Mammary epithelial cell (primary cell): Measurements from ENCODE around the gene CPNE5.

Experiments used
- CTCF ChIP-seq, 2 donors: IDR thresholded peaks in 1 of 2; conservative IDR thresholded peaks in 1 of 2; 2 replicates each; pipeline ENCODE4 v1.5.1; 2011 to 2012; ENCODE audit warnings: inconsistent platforms in 2 of 2, low read length in 2 of 2, mild to moderate bottlenecking in 2 of 2, control low read depth in 1 of 2, low read depth in 1 of 2; ENCODE audit not compliant: insufficient read depth in 1 of 2; ENCODE audit errors: extremely low read depth in 1 of 2
- EZH2 ChIP-seq: IDR thresholded peaks from 2 replicates; pipeline ENCODE4 v1.6.1; 2012; ENCODE audit warnings: low read length, inconsistent platforms, borderline replicate concordance

- TF ChIP-seq CTCF (conservative IDR thresholded peaks at IDR 0.05 in 1 of 2, IDR thresholded peaks at IDR 0.05 in 1 of 2; ENCODE audit: extremely low read depth in 1 of 2, insufficient read depth in 1 of 2, low read depth in 1 of 2, low read length in 2 of 2) (no peak), EZH2 (no peak)
These were observed 34.0 kb downstream of the CPNE5 start for GRCh38 chr6:36805096-36805797.
